HCT116 (cell line): ENCODE results near the gene LRRC42. TPM values are rescaled to one million over a fixed set of nuclear protein-coding genes. Genes with fewer than 3 reads are reported as not detected.

ENCODE experiments used
- ATAC-seq: fragments of 200-7000 bp; cut with Tn5 transposase; 2 replicates; pipeline ENCODE4 v1.9.1; 2020; ENCODE audit warnings: mild to moderate bottlenecking, moderate library complexity
- BruUV-seq: library from RNA; stranded (reverse); fragments of 400-500 nt; replicated peaks from 2 replicates; lab custom pipeline; 2021; lab: Mats Ljungman, UMichigan
- CTCF ChIA-PET: fragments of 300-600 bp; sonication (Branson Sonifier 250); formaldehyde crosslinking; loops from one replicate; lab custom pipeline; 2021; ENCODE audit warnings: antibody characterized with exemption; lab: Charles Lee
- POLR2A ChIA-PET: fragments of 300-600, 350-600 bp; sonication (Branson Sonifier 250); formaldehyde crosslinking; loops from one replicate; lab custom pipeline; 2021; ENCODE audit warnings: antibody characterized with exemption; lab: Charles Lee
- RAD21 ChIA-PET, 2 experiments: fragments of 300-600 bp; sonication (Branson Sonifier 250); formaldehyde crosslinking; loops; one replicate each; lab custom pipeline; 2023; ENCODE audit warnings: low total read pairs in 2 of 2; ENCODE audit not compliant: uncharacterized antibody in 2 of 2, unreplicated experiment in 2 of 2, low non-redundant PET in 1 of 2; lab: Charles Lee
- DNase-seq: peaks from one replicate; pipeline ENCODE4 v3.0.0-alpha.2; 2010; ENCODE audit warnings: low read depth, low spot score
- H2AFZ ChIP-seq: fragments of 200-600 bp; shearing (Covaris generic), sonication (generic); 2 replicates; pipeline ENCODE4 v1.6.1; 2017; ENCODE audit warnings: low read depth, mixed run types, mixed read lengths, antibody characterized with exemption, low read length; ENCODE audit not compliant: poor library complexity, severe bottlenecking
- H3K27ac ChIP-seq: 2 replicates; pipeline ENCODE4 v1.5.1; 2012; ENCODE audit warnings: low read depth, low read length
- H3K27me3 ChIP-seq: fragments of 200-600 bp; sonication (generic); 2 replicates; pipeline ENCODE4 v1.6.1; 2016; ENCODE audit warnings: mixed run types, low read length, mixed read lengths; ENCODE audit not compliant: insufficient read depth
- H3K36me3 ChIP-seq, 2 experiments: fragments of 200-500 bp in 1 of 2; fragments of 200-600 bp in 1 of 2; sonication (Bioruptor generic) in 1 of 2; sonication (generic) in 1 of 2; 2 replicates each; pipeline versions ENCODE4 v1.5.1 to v1.6.1; 2014 to 2016; ENCODE audit warnings: low read length in 2 of 2, inconsistent platforms in 1 of 2, mixed read lengths in 1 of 2, mixed run types in 1 of 2; ENCODE audit not compliant: insufficient read depth in 2 of 2, control insufficient read depth in 1 of 2
- H3K4me1 ChIP-seq, 2 experiments: fragments of 200-600 bp in 1 of 2; sonication (generic) in 1 of 2; 2 replicates each; pipeline versions ENCODE4 v1.5.1 to v1.6.1; 2012 to 2017; ENCODE audit warnings: low read length in 2 of 2, inconsistent platforms in 1 of 2, mild to moderate bottlenecking in 1 of 2, mixed read lengths in 1 of 2, mixed run types in 1 of 2, moderate library complexity in 1 of 2; ENCODE audit not compliant: insufficient read depth in 2 of 2, control insufficient read depth in 1 of 2
- H3K4me2 ChIP-seq: fragments of 200-600 bp; sonication (generic); 2 replicates; pipeline ENCODE4 v1.6.1; 2017; ENCODE audit warnings: mixed run types, low read length, mixed read lengths
- H3K4me3 ChIP-seq, 2 experiments: fragments of 200-600 bp in 1 of 2; sonication (generic) in 1 of 2; replicated peaks in 1 of 2; 2 replicates each; pipeline ENCODE4 v1.5.1; 2011 to 2016; ENCODE audit warnings: low read length in 2 of 2, control low read depth in 1 of 2, low read depth in 1 of 2, mild to moderate bottlenecking in 1 of 2, mixed read lengths in 1 of 2, mixed run types in 1 of 2
- H3K79me2 ChIP-seq: fragments of 200-600 bp; sonication (generic); 2 replicates; pipeline ENCODE4 v1.6.1; 2017; ENCODE audit warnings: mild to moderate bottlenecking, mixed run types, low read length, moderate library complexity, mixed read lengths; ENCODE audit not compliant: insufficient read depth
- H3K9ac ChIP-seq: fragments of 200-600 bp; sonication (generic); 2 replicates; pipeline ENCODE4 v1.6.1; 2016; ENCODE audit warnings: low read length, mixed read lengths
- H3K9me2 ChIP-seq: fragments of 200-600 bp; sonication (generic), shearing (Covaris generic); 2 replicates; pipeline ENCODE4 v1.6.1; 2017; ENCODE audit warnings: mixed run types, mild to moderate bottlenecking, moderate library complexity; ENCODE audit not compliant: insufficient read depth
- H3K9me3 ChIP-seq, 2 experiments: fragments of 200-500 bp in 1 of 2; fragments of 200-600 bp in 1 of 2; sonication (Bioruptor generic) in 1 of 2; sonication (generic) in 1 of 2; 2 replicates each; pipeline ENCODE4 v1.6.1; 2014 to 2017; ENCODE audit warnings: low read length in 2 of 2, mixed read lengths in 2 of 2, inconsistent platforms in 1 of 2, low read depth in 1 of 2, mild to moderate bottlenecking in 1 of 2, mixed run types in 1 of 2, moderate library complexity in 1 of 2; ENCODE audit not compliant: control insufficient read depth in 1 of 2, insufficient read depth in 1 of 2
- H4K20me1 ChIP-seq: fragments of 200-600 bp; sonication (generic), shearing (Covaris generic); 2 replicates; pipeline ENCODE4 v1.6.1; 2017; ENCODE audit warnings: mixed run types, mild to moderate bottlenecking, moderate library complexity; ENCODE audit not compliant: insufficient read depth
- ATF3 ChIP-seq: IDR thresholded peaks from 2 replicates; pipeline ENCODE4 v1.6.1; 2012
- CBX3 ChIP-seq: IDR thresholded peaks from 2 replicates; pipeline ENCODE4 v1.6.1; 2012; ENCODE audit warnings: low read depth
- CTCF ChIP-seq, 3 experiments: fragments of 200-600 bp in 1 of 3; sonication (generic) in 1 of 3; IDR thresholded peaks in 2 of 3; conservative IDR thresholded peaks in 1 of 3; 2 replicates each; pipeline ENCODE4 v1.5.1; 2012 to 2017; ENCODE audit warnings: low read depth in 2 of 3, low read length in 2 of 3, antibody characterized with exemption in 1 of 3, borderline replicate concordance in 1 of 3, control low read depth in 1 of 3, mild to moderate bottlenecking in 1 of 3, mixed read lengths in 1 of 3, mixed run types in 1 of 3, moderate library complexity in 1 of 3; ENCODE audit not compliant: insufficient read depth in 1 of 3
- FOSL1 ChIP-seq: IDR thresholded peaks from 2 replicates; pipeline ENCODE4 v1.6.1; 2012; ENCODE audit warnings: low read depth
- JUND ChIP-seq: IDR thresholded peaks from 2 replicates; pipeline ENCODE4 v1.6.1; 2012
- REST ChIP-seq: IDR thresholded peaks from 2 replicates; pipeline ENCODE4 v1.6.1; 2012; ENCODE audit warnings: low read depth
- SP1 ChIP-seq: IDR thresholded peaks from 2 replicates; pipeline ENCODE4 v1.6.1; 2012; ENCODE audit warnings: low read depth
- YY1 ChIP-seq: IDR thresholded peaks from 2 replicates; pipeline ENCODE4 v1.6.1; 2011; ENCODE audit warnings: low read length, low read depth, moderate library complexity, mild to moderate bottlenecking; ENCODE audit not compliant: insufficient replicate concordance; ENCODE audit errors: extremely low read depth
- ZBTB33 ChIP-seq: IDR thresholded peaks from 2 replicates; pipeline ENCODE4 v1.6.1; 2011; ENCODE audit warnings: mild to moderate bottlenecking, low read length, moderate library complexity; ENCODE audit not compliant: insufficient replicate concordance; ENCODE audit errors: extremely low read depth
- ZNF274 ChIP-seq: fragments of 200-500 bp; sonication (Bioruptor generic); IDR thresholded peaks from 2 replicates; pipeline ENCODE4 v1.6.1; 2014; ENCODE audit warnings: mild to moderate bottlenecking, low read depth, low read length, inconsistent platforms
- intact Hi-C: fragments of 100-400 bp; cut with micrococcal nuclease; formaldehyde crosslinking; loops from 2 replicates; pipeline ENCODE4 v1.10.0; 2022
- total RNA-seq: library from RNA; stranded (reverse); gene quantifications from one replicate; pipeline ENCODE4 v1.2.1, GENCODE V29; 2021; ENCODE audit not compliant: unreplicated experiment

Gene LRRC42
- total RNA-seq, 1 experiment from 2014 or later: 62.5 TPM

- RAD21 ChIA-PET: no interaction called here
- peak; percentile 73 for TF ChIP-seq CBX3
- TF ChIP-seq YY1: no peak
- TF ChIP-seq ZNF274: no peak
- CTCF ChIA-PET: no interaction called here
- H3K9me2 ChIP-seq: no peaks in the 10 kb centered on the region
- no peak overlapping the region for H2AFZ ChIP-seq
- H3K27ac ChIP-seq: no peak overlapping the region
- no peak overlapping the region for H3K4me2 ChIP-seq
- H4K20me1 ChIP-seq: no peaks in the 10 kb centered on the region
- intact Hi-C loops: no loop called here
- H3K27me3 ChIP-seq: no peaks in the 10 kb centered on the region
- peaks cover 9% of the 10 kb centered on the region for H3K79me2 ChIP-seq
- DNase-seq (no peak), ATAC-seq (no peak)
- H3K4me1 ChIP-seq: no peaks in the 10 kb centered on the region
- no TSS peak for BruUV-seq
- peaks cover 4 to 16% of the 10 kb centered on the region in 2 experiments; a peak in 2 of 4 replicates for H3K36me3 ChIP-seq
- no peak overlapping the region for H3K9ac ChIP-seq
- POLR2A ChIA-PET: no interaction called here
- no peak overlapping the region for H3K4me3 ChIP-seq
- H3K9me3 ChIP-seq: peaks cover 6 to 11% of the 10 kb centered on the region in 2 experiments; a peak in 3 of 4 replicates
Observed at GRCh38 chr1:53934170-53934765, 11.9 kb upstream of the LRRC42 start.

GRCh38 chr1:53936430-53936829, 9.7 kb upstream of the LRRC42 start:
- ChIA-PET POLR2A (no interaction called here), CTCF (no interaction called here), RAD21 (no interaction called here)
- H2AFZ ChIP-seq: no peak overlapping the region
- peaks cover 16% of the 10 kb centered on the region for H3K79me2 ChIP-seq
- H3K4me2 ChIP-seq: no peak overlapping the region
- no peak overlapping the region for H3K27ac ChIP-seq
- H3K9ac ChIP-seq: no peak overlapping the region
- ATAC-seq: no peak
- no peak for DNase-seq
- H3K27me3 ChIP-seq: no peaks in the 10 kb centered on the region
- H3K4me3 ChIP-seq: no peak overlapping the region
- H3K9me2 ChIP-seq: no peaks in the 10 kb centered on the region
- intact Hi-C loops: no loop called here
- H4K20me1 ChIP-seq: no peaks in the 10 kb centered on the region
- BruUV-seq: no TSS peak
- no peaks in the 10 kb centered on the region for H3K4me1 ChIP-seq
- H3K9me3 ChIP-seq: peaks cover 6 to 11% of the 10 kb centered on the region in 2 experiments; a peak in 3 of 4 replicates
- peaks cover 5 to 11% of the 10 kb centered on the region in 2 experiments; a peak in 2 of 4 replicates for H3K36me3 ChIP-seq
- no peak for TF ChIP-seq JUND
- no peak for TF ChIP-seq YY1
- no peak for TF ChIP-seq FOSL1
- TF ChIP-seq ATF3: no peak
- TF ChIP-seq ZBTB33: no peak
- TF ChIP-seq SP1: no peak
- TF ChIP-seq REST: no peak
- TF ChIP-seq CTCF (IDR thresholded peaks at IDR 0.05 in 2 of 3, conservative IDR thresholded peaks at IDR 0.05 in 1 of 3; ENCODE audit: borderline replicate concordance in 1 of 3, insufficient read depth in 1 of 3, low read depth in 2 of 3, low read length in 2 of 3): no peak
